Measurements from ENCODE around the gene NINL. TPM values are rescaled to one million over a fixed set of nuclear protein-coding genes. Genes with fewer than 3 reads are reported as not detected.

NINL gene
- total and polyA plus RNA-seq, 2 of the 4 experiments (the other 2 are of a cell fraction): 3.0 to 10.4 TPM

- ChIA-PET CTCF (no interaction called here), POLR2A (ENCODE audit: unreplicated experiment) (no interaction called here)
- H3K4me2 ChIP-seq (ENCODE audit: low read depth, low read length): no peak overlapping the region
- WGBS, 2 experiments (ENCODE audit: extremely low coverage in 2 of 2, insufficient read length in 1 of 2): 83% methylated on average over 1 of the region's 4 CpGs; no CpG with 5 or more reads in 1 of the 2 experiments
- no peak overlapping the region for H3K56ac ChIP-seq (ENCODE audit: extremely low read depth, insufficient read depth, low read length)
- BruUV-seq (replicated peaks): no TSS peak
- no peaks in the 10 kb centered on the region for H3K9me3 ChIP-seq (ENCODE audit: control insufficient read depth, insufficient read depth, low read length)
- peaks cover 11 to 45% of the 10 kb centered on the region in 2 experiments for H3K79me1 ChIP-seq (ENCODE audit: low read depth in 1 of 2, low read length in 2 of 2)
- H2BK15ac ChIP-seq (ENCODE audit: low read depth, low read length): no peak overlapping the region
- no peak overlapping the region for H3K9ac ChIP-seq (ENCODE audit: low read depth, low read length)
- H3K23ac ChIP-seq (ENCODE audit: low read depth, low read length): 0 out of 2 replicates have a peak overlapping the region, but pooled peaks have one; percentile 11
- no peak overlapping the region; the same call in 1 of the 2 replicates for H2AK5ac ChIP-seq (ENCODE audit: low read depth, low read length)
- H3K36me3 ChIP-seq (ENCODE audit: control insufficient read depth, insufficient read depth, low read length): peaks cover 4% of the 10 kb centered on the region
- no peaks in the 10 kb centered on the region for H3K27me3 ChIP-seq (ENCODE audit: control insufficient read depth, insufficient read depth, low read length)
- dilution Hi-C loops (cut with HindIII; ENCODE audit: low sequenced_read_pairs, unreplicated experiment) (no loop called here), intact Hi-C loops (cut with micrococcal nuclease) (no loop called here), in situ Hi-C loops (cut with MboI; ENCODE audit: low sequenced_read_pairs) (loop anchor here (25.0 kb wide), 1 partner anchor 222 kb away; no protein-coding TSS in a partner anchor)
- no peak overlapping the region for H2BK20ac ChIP-seq (ENCODE audit: low read depth, low read length)
- no peak overlapping the region for H4K5ac ChIP-seq (ENCODE audit: low read depth, low read length)
- no peak overlapping the region for H4K8ac ChIP-seq (ENCODE audit: low read depth in 2 of 2, low read length in 2 of 2)
- no peak overlapping the region for H4K91ac ChIP-seq (ENCODE audit: insufficient read depth, low read depth, low read length)
- H3K27ac ChIP-seq (ENCODE audit: insufficient read depth, low read length): no peak overlapping the region
- TF ChIP-seq CHD1 (IDR thresholded peaks at IDR 0.05; ENCODE audit: low read depth, low read length) (no peak), RFX5 (IDR thresholded peaks at IDR 0.05; ENCODE audit: low read depth, low read length) (no peak), POLR2A (IDR thresholded peaks at IDR 0.05; ENCODE audit: low read depth, low read length) (no peak), BHLHE40 (IDR thresholded peaks at IDR 0.05; ENCODE audit: low read depth, low read length) (no peak), MAFK (IDR thresholded peaks at IDR 0.05; ENCODE audit: low read depth, low read length) (no peak)
- H4K20me1 ChIP-seq (ENCODE audit: insufficient read depth, low read length): peaks cover 30% of the 10 kb centered on the region
- H2AFZ ChIP-seq (replicated peaks; ENCODE audit: low read length, poor library complexity): no peak overlapping the region
- no peak overlapping the region for H2BK5ac ChIP-seq (ENCODE audit: low read depth, low read length, poor library complexity, severe bottlenecking)
- no peaks in the 10 kb centered on the region; the same call in 1 of the 2 replicates for H3K4me1 ChIP-seq (ENCODE audit: control insufficient read depth, insufficient read depth, low read length)
- no peak overlapping the region for H2BK120ac ChIP-seq (ENCODE audit: low read depth, low read length)
- no peak overlapping the region for H3K18ac ChIP-seq (ENCODE audit: low read depth, low read length)
- ATAC-seq (ENCODE audit: low read depth): no peak
- no peak overlapping the region for H2AK9ac ChIP-seq (replicated peaks; ENCODE audit: low read depth, low read length, poor library complexity)
- H3K9me1 ChIP-seq (ENCODE audit: insufficient read depth, low read length): peaks cover 9% of the 10 kb centered on the region; the same call in 1 of the 2 replicates
- no peak overlapping the region for H3K4me3 ChIP-seq (ENCODE audit: insufficient read depth, low read depth, low read length)
- no peak for DNase-seq
- H3K14ac ChIP-seq (replicated peaks; ENCODE audit: low read depth, low read length): no peak overlapping the region
- H3K4ac ChIP-seq (ENCODE audit: low read depth, low read length): no peak overlapping the region
These were observed 51.2 kb downstream of the NINL start for GRCh38 chr20:25533920-25534700.
